Skeletal muscle cell (primary cell): ENCODE results near the gene CTNNA1.

Source experiments
- DNase-seq: peaks from one replicate; pipeline ENCODE4 v3.0.0-alpha.2; 2010; ENCODE audit warnings: low read depth
- H3K4me3 ChIP-seq: 2 replicates; pipeline ENCODE4 v1.5.1; 2011; ENCODE audit warnings: low read depth, mild to moderate bottlenecking, control low read depth, low read length, moderate library complexity

CTNNA1 gene

GRCh38 chr5:138952962-138953361 is 199.7 kb downstream of the CTNNA1 start:
- no peak for DNase-seq
- H3K4me3 ChIP-seq: no peak overlapping the region

GRCh38 chr5:138953387-138954256 is 200.4 kb downstream of the CTNNA1 start:
- no peak overlapping the region for H3K4me3 ChIP-seq
- peak; percentile 18 for DNase-seq

GRCh38 chr5:138954257-138955012 is 201.2 kb downstream of the CTNNA1 start:
- no peak overlapping the region for H3K4me3 ChIP-seq
- no peak for DNase-seq

GRCh38 chr5:138955013-138955660 is 201.9 kb downstream of the CTNNA1 start:
- peak; percentile 21 for DNase-seq
- no peak overlapping the region for H3K4me3 ChIP-seq

GRCh38 chr5:138955671-138956295 is 202.6 kb downstream of the CTNNA1 start:
- no peak overlapping the region for H3K4me3 ChIP-seq
- DNase-seq: no peak

- DNase-seq: no peak
- no peak overlapping the region for H3K4me3 ChIP-seq
Measured at GRCh38 chr5:138956801-138957200, 203.6 kb downstream of the CTNNA1 start.

- DNase-seq: no peak
- H3K4me3 ChIP-seq: no peak overlapping the region
Measured at GRCh38 chr5:138960145-138960692, 207.0 kb downstream of the CTNNA1 start.

- H3K4me3 ChIP-seq: no peak overlapping the region
- DNase-seq: no peak
Measured at GRCh38 chr5:138961221-138961620, 208.0 kb downstream of the CTNNA1 start.

GRCh38 chr5:138961729-138962128 is 208.5 kb downstream of the CTNNA1 start:
- H3K4me3 ChIP-seq: no peak overlapping the region
- no peak for DNase-seq

GRCh38 chr5:138962614-138963370 is 209.6 kb downstream of the CTNNA1 start:
- no peak overlapping the region for H3K4me3 ChIP-seq
- no peak for DNase-seq

- no peak for DNase-seq
- H3K4me3 ChIP-seq: no peak overlapping the region
Measured at GRCh38 chr5:138963763-138964371, 210.6 kb downstream of the CTNNA1 start.

GRCh38 chr5:138964647-138965201 is 211.5 kb downstream of the CTNNA1 start:
- no peak overlapping the region for H3K4me3 ChIP-seq
- DNase-seq: no peak

- H3K4me3 ChIP-seq: no peak overlapping the region
- no peak for DNase-seq
Measured at GRCh38 chr5:138965626-138966025, 212.4 kb downstream of the CTNNA1 start.

GRCh38 chr5:138966236-138966985 is 213.2 kb downstream of the CTNNA1 start:
- DNase-seq: no peak
- H3K4me3 ChIP-seq: no peak overlapping the region

- no peak overlapping the region for H3K4me3 ChIP-seq
- no peak for DNase-seq
Measured at GRCh38 chr5:138967791-138968448, 214.7 kb downstream of the CTNNA1 start.

- no peak overlapping the region for H3K4me3 ChIP-seq
- no peak for DNase-seq
Measured at GRCh38 chr5:138968601-138969000, 215.4 kb downstream of the CTNNA1 start.
